GM21717 (cell line): ENCODE data around the gene CD6.
"Not testable (repeated sequence)": the region's sequence is repeated elsewhere in the genome, so short reads cannot be mapped to it uniquely, and the experiment has no call there.

Experiments used
- ATAC-seq: cut with Tn5 transposase; IDR thresholded peaks from one replicate; pipeline ENCODE4 v1.9.1; 2021; ENCODE audit warnings: mild to moderate bottlenecking, moderate library complexity; ENCODE audit not compliant: unreplicated experiment

The CD6 gene

DNA sequence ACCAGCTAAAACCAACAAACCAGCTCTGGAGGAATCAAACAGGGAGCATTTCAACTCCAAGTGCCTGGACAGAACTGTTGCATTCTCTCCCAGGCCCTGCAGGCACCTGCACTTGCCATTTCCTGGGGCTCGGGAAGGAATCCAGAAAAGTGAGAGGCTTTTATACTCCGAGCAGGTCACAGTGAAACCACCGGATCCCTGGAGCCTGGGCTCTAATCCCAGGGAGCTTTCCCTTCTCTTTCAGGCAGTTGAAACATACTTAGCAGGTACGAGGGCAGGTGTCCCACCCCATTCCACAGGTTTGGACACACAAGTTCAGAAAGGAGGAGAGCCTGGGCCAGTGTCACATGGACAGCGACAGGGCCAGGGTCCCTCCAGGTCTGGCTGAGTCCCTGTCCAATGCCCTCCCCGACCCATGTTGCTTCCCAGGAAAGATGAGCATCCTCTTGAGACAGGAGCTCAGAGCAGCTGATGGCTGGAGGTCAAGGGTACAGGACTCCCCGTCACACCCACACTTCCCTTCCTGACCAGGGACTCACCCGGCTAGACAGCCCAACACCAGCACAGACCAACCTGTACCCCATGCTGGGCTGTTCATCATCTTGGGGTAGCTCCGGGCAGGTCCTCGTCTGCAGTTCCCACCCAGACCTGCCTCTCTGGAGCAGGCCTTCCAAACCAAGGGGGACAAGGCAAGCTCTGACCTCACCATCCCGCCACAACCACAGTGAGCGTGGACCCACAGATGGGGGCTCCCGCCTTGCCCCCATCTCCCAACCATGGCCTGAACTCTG is 80.9 kb downstream of the CD6 start:
- no peak for ATAC-seq

DNA sequence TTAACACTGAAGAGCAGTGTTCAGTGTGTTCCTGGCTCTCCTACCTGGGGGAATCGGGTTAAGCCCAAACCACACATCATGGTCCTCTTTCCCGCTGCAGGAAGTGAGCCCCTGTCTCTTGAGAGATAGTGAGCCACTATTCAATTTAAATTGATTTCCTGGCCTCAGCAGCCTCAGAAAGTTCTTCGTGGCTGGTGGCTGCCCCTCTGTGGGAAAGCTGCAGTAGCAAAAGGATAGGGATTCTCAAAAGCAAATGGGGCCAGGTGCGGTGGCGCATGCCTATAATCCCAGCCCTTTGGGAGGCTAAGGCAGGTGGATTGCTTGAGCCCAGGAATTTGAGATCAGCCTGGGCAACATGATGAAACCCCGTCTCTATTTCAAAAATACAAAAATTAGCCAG is 81.7 kb downstream of the CD6 start:
- ATAC-seq: no peak

DNA sequence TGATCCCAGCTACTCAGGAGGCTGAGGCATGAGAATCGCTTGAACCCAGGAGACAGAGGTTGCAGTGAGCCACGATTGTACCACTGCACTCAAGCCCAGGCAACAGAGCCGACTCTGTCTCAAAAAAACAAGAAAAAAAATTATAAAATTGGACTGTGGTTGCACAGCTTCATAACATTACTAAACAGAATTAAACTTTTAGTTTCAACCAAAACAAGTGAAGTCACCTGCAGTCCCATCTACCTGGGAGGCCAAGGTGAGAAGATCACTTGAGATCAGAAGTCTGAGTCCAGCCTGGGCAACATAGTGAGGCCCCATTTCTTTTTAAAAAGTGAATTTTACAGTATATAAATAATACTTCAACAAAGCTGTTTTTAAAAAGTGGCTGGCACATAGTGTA is 83.0 kb downstream of the CD6 start:
- ATAC-seq: no peak

DNA sequence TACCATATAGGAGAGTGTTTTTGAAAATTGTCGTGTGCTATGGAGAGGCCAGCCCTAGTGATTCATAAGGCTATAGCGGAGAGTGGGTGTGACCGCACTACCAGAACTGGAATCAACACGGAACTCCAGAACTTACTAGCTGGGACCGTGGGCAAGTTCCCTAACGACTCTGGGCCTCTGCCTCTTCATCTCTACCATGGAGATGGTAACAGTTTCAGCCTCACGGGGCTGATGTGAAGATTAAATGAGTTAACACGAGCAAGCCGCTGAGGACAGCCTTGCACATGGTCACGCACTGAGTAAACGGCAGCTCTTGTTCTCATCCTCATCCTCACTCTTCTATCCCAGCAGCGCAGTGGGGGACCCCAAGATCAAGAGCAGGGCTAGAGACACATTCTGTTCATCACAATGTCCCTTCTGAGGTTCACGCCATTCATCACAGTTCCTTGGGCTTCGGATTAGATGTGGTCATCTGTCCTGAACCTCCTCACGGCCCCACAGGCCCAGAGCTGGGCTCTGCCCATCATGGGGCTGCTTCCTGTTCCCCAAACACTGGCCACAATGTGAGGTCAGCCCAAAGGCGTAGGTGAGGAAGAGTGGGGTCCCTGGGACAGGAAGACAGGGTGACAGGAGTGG is 83.6 kb downstream of the CD6 start:
- no peak for ATAC-seq

DNA sequence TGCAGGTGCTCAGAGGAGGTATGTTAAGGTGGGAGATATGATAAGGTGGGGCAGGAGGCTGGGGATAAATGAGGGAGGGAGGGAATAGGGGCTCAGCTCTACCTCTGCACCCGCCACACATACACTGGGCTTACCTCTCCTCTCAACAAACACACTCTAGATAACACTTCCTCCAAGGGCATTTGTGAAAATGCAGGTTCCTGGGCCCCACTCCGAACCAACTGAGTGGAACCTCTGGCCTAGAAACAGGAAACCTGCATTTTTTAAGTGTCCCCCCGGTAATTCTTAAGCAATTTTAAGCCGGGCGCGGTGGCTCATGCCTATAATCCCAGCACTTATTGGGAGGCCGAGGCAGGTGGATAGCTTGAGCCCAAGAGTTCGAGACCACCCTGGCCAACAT is 84.3 kb downstream of the CD6 start:
- no peak for ATAC-seq

DNA sequence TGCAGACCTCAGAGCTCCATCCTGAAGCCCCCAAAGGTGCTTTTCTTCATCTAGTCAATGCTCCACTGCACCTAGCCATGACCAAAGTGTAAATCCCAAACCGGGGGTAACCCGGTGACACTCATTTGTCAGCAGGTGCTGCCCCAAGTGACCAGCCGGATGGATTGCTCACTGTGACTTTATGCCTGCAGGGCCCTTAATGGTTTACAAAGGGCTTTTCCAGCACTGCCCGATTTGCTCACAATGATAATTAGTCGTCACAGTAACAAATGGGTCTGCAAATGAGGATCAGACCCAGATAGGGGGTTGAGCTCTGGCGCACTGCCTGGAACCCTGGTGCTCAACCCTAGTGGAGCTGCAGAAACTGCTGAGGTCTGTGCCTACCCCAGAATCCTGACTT is 85.1 kb downstream of the CD6 start:
- ATAC-seq: no peak

DNA sequence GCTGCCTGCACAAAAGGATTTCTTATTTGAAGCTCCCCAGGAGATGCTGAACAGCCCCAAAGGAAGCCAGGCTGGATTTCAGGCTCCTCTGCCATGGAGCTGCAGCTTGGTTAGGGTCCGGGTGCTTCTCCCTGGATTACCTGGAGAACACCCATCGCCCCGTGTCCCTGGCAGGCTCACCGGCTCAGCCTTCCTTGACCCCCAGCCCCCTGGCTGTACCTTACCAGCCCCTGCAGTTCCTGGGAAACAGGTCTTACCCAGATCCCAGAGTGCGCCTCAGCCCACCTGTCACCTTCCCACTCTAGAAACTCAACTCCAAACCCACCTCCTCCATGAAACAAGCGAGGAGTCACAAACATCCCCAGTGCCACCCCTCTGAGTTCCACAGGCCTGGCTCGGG is 85.5 kb downstream of the CD6 start:
- no peak for ATAC-seq

DNA sequence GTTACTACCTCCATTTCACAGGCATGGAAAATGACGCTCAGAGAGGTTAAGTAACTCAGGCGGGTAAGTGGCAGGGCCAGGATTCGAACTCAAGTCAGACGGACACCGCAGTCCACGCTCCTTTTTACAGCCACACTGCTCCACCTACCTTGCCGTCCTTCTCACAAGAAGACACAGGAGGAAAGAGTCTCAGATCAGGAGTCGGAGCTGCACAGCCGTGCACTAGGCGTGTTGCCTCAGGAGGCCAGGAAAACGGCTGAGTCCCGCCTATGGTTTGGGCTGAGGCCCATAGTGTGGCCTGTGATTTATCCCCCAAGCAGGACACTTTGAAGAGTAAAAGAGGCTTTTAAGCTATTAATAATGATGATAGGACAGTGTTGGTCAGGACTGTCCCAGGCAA is 86.1 kb downstream of the CD6 start:
- no peak for ATAC-seq

DNA sequence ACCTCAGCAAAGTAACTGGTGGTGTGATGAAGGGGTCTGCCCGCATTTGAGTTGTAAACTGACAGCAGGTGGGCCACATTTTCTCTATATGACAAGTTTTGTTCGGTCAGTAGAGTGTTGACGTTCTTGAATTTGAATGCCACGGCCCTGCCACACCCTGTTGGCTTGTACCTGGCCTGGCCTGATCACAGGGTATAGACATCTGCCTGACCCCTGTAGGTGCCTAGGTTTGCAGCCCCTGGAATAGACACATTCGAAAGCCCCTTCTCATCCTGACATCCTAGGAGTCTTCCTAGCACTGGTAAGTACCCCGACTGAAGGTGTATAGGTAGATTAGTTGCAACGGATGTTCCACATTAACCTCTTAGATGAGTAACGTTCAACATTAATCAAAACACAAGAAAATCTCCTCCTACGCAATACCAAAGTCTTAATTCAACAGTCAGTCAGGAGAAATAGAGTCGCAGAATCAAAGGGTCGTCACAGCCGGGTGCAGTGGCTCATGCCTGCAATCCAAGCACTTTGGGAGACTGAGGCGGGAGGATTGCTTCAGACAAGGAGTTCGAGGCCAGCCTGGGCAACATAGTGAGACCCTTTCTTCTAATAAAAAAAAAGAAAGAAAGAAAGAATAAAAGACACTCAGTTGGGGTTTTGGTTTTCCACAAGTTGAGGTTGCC is 87.2 kb downstream of the CD6 start:
- ATAC-seq: no peak

DNA sequence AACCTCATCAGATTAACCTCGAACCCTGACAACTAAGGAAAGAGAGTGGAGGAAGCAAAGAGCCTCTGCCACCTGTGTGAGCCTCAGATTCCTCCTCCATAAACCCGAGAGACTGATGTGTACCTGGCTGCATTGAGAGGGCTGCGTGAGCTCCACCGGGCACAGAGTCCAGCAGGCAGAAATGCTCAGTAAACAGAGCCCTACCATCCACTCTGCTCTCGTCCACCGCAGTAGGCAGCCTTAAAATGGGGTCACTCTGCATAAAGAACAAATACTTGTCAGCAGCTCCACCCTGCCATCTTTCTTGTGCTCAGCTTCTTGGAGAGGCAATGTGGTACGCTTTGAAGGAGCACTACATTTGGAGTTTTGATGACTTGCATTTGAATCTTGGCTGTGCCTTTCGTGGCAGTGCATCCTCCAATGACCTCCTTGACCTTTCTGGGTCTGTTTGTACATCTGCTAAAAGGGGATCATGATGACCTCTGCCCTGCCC is 87.8 kb downstream of the CD6 start:
- no peak for ATAC-seq

DNA sequence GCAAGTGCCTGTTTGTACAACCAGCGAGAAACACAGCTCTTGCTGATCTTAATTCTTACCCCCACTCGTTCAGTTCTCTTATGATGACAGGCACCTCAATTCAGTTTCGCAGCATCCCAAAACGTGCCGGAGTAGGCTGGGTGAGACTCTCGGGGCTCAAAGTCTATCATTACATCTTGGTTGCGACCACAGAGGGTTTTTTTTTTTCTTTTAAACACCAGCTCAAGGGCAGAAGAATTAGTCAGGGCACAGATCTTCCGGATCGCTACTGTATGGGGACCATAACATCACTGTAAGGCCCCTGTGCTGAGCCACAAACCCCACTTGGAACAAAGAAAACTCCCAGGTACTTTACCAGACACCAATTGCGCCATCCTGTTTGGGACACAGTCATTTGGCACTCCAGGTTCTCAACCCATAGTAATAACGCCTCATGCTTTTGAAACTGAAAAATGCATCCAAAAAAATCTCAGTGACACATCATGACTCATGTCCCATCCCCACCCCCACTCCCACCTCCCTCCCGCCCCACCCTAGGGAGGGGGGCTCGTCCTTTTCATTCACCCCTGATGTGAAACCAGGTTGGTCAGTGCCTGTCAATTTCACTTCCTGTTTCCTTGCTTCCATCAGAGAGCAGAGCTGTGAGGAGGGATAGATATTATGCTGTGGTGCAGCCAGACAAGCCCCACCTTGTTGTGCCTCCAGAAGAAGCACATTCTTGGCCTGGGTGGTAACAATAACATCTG is 89.8 kb downstream of the CD6 start:
- ATAC-seq: peak; percentile 81

DNA sequence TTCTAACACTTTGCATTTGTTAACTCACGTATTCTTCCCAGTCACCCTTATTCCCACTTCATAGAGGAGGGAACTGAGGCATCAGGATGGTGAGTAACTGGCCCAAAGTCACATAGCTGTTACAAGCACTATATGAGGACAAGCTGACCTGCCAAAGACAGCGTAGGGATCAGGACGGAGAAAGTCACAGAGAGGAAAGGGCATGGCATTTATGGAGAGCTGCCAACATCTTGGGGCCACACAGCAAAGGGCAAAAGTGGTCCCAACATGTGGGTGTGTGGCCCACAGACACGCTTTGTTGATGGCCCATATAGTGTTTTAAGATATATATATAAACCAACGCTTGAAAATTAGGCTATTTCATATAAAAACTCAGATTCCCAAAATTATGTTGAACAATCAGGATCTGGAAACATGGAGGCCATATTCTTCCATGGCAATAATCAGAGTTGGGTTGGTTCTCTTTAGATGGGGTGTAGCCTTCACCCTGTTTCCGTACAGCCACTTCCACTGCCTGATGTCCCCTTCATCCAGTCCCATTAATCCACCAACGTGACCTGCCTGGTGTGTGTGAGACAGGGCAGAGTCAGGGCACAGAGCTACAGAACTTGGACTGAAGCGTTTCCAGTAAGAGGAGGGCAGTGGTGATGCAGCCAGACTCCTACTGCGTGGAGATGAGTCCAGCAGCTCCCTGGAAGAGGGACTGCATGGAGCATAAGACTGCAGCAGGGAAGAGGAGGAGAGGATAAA is 90.9 kb downstream of the CD6 start:
- ATAC-seq: no peak

DNA sequence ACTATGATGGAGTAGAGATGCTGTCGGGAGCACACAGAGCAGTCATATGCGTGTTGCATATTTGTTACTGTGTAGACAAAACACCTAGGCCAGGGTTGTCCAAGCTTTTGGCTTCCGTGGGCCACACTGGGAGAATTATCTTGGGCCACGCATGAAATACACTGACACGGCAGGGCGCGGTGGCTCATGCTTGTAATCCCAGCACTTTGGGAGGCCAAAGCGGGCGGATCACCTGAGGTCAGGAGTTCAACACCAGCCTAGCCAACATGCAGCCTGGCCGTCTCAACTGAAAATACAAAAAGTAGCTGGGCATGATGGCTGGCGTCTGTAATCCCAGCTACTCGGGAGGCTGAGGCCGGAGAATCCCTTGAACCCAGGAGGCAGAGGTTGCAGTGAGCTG is 93.8 kb downstream of the CD6 start:
- ATAC-seq: not testable (repeated sequence)

DNA sequence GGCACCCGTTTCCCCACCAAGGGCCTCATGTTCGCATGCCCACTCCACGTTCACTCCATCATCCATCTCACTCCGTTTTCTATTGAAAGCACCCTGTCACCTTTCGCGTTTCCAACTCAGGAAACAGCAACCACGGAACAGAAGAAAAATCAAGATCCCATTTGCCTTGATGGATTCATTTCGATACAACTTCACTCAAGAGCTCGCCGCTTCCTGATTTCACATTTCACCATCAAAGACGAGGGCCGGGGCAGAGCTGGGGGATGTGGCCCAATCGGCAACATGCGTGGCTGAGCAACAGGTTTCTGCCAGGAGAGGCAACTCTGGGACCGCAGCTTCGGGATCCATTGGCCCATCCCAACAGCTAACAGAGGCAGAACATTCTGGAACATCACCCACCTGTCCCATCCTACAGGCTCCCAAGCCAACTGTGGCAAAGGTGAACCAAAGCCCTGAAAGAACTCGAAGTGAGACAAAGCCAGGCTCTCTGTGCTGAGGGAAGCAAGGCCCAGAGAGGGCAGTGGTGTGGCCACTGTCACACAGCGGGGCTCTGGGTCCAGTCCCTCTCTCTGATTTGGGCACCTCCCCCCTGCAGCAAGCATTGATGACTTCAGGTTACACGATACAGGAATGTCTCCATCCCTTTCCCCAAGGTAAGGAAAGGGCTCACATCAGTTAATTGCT is 94.6 kb downstream of the CD6 start:
- no peak for ATAC-seq

DNA sequence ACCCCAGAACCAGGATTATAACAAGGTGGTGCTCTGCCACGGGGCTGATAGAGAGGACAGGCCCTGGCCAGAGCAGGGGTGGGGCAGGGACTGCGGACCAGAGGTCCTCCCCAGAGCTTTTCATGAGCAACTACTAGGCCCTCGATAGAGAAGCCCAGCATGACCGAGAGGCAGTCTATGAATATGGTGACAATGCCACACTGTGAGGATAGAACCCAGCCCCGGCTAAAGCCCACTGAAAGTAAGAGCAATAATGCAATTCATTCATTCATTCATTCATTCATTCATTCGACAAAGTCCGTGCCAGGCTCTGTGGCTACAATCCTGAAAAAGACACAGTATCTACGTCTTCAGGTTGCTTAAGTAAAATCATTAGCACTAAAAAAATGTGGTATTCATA is 95.2 kb downstream of the CD6 start:
- no peak for ATAC-seq

DNA sequence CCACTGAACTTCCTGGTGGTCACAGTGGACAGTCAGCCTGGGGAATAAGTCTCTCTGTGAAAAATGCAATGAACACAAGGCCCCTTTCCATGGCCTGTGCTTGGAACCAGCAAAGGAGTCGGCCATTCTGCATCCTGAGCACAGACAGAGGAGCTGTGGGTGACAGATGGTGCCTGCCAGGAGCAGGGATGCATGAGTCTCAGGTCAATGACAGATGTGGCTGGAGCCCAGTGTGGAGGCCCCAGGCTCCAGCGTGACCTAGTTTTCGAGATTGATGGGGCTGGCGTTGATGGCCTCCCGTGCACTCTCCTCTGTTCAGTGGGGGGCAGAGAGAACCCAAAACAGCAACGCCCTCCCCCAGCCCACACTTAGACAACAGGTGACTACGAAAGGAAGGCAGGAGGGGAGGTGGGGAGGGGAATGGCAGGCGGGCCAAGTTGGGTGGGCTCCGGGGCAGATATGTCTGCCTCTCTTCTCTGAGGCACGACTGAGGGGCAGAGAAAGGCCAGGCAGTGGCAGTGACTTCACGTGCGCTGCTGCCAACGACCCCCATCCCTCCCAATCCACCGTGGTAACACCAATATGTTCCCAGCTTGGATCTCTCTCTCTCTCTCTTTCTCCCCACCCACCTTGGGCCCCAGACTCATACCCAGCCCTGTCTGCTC is 96.4 kb downstream of the CD6 start:
- no peak for ATAC-seq

DNA sequence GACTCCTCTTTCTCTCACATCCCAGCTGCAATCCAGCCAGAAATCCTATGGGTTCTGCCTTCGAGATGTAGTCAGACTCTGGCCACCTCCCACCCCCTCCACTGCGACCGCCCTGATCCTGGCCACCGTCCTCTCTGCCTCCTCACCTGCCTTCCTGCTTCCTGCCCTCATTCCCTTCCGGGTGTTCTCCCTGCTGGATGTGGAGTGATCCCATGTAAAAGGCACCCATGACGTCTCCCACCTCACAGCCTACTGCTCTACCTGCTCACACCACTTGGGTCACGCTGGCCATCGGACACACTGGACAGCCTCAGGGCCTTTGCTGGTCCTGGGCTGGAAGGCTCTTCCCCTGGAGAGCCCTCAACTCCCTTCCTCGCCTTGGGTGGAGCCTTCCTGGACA is 97.1 kb downstream of the CD6 start:
- no peak for ATAC-seq

DNA sequence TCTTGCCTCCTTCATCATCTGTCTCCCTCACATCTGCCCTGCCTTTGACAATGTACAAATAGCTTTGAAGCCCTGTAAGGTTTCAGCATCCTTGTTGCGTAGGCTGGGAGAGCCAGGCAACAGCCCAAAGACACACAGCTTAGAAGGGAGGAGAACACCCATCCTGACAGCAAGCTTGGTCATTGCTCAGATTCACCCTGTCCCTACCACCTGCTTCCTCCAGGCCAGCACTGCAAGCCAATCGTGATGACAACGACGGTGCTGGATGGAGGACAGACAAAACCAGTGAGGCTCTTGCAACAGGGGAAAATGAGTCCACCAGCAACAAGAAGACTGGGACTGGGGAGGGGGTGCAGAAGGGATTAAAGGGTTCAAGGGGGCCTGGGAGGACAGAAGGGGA is 97.9 kb downstream of the CD6 start:
- no peak for ATAC-seq
